Measurements from ENCODE around the gene S100A5. TPM values are rescaled to one million over a fixed set of nuclear protein-coding genes. Genes with fewer than 3 reads are reported as not detected.
A peak's percentile ranks its signal among the peaks of the same experiment; 100 is the strongest.
"Not testable (repeated sequence)": the region's sequence is repeated elsewhere in the genome, so short reads cannot be mapped to it uniquely, and the experiment has no call there.

S100A5 gene, protein sequence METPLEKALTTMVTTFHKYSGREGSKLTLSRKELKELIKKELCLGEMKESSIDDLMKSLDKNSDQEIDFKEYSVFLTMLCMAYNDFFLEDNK
- under 1 TPM in 1 of 4 donors, not detected in 3; 0.18 TPM for polyA plus RNA-seq
- long read RNA-seq, donor 1: 0 reads
- long read RNA-seq, donor 2: 0 reads
- long read RNA-seq, donor 3: 0 reads
- long read RNA-seq, donor 4: 0 reads
- long read RNA-seq, donor 5: 0 reads
- long read RNA-seq, donor 6: 0 reads
- long read RNA-seq, donor 7: 0 reads
- long read RNA-seq, donor 8: 0 reads
- long read RNA-seq, donor 9: 0 reads
- long read RNA-seq, donor 10: 0 reads

DNA sequence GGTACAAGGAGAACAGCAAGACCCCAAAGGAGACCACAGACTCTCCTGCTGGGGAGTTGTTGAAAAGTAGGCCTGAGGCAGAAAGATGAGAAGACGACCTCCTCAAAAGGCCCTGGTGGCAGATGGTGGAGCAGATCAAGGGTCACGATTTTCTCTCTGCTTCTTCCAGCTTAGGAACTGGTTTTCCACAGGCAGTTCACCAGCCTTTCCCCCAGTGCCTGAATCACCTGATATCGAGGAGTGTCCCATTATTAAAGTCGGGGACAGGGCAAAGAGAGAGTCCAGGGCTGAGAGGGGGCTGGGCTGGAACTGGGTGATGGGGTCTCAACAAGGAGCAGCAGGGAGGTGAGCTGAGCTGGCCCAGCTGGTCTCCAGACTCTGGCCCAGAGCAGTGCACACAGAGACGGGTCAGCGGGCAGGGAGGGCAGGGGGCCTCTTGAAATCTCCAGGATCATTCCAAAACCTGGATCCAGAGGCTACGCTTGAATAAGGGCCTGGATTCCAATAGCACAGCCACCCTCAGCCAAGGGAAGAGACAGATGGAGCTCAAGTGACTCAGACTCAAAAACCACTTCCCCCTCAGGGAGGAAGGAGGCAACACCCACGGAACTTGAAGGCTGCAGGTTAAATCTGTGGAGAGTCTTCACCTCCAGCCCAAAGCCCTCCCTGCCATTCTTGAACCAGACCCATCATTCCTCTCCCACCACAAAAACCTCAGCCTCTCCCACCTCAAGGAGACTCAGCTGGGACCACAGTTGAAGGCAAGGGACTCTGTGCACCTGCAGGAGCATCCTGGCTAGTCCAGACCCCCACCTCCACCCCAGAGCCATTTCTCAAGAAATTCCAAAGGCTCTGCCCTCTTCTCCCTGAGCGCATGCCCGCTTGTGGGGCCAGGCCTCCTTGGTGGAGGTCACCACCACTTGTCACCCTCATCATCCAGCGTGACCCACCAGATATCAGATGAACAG, at the start of gene S100A5:
Gene S100A5 (minus strand): TSS at position 541 of the 968 bp plus-strand sequence. CDS start 743 bp downstream, outside the sequence.
- Histone ChIP-seq H3K4me1 (ENCODE audit: control insufficient read depth in 3 of 3, insufficient read depth in 2 of 3, low read depth in 1 of 3, low read length in 2 of 3) (peaks cover 4 to 37% (median 17%) of the 10 kb centered on the region in 3 donors), H3K36me3 (ENCODE audit: control insufficient read depth in 3 of 3, insufficient read depth in 2 of 3, low read depth in 1 of 3, low read length in 3 of 3) (no peaks in the 10 kb centered on the region), H3K4me3 (ENCODE audit: low read depth in 1 of 3, low read length in 3 of 3) (no peak within 1 kb of the TSS), H3K27me3 (ENCODE audit: control insufficient read depth in 3 of 3, insufficient read depth in 3 of 3, low read length in 3 of 3) (no peaks in the 10 kb centered on the region), H3K27ac (ENCODE audit: low read depth in 1 of 3, low read length in 2 of 3) (peak within 1 kb of the TSS in 1 of 3 donors; percentile 46), H3K9me3 (ENCODE audit: control insufficient read depth in 2 of 2, insufficient read depth in 1 of 2, low read depth in 1 of 2, low read length in 1 of 2) (no peaks in the 10 kb centered on the region)
- DNase-seq (peak in 1 of 2 donors; percentile 54), FAIRE-seq (no peak)
- 53 to 68% (median 59%) methylated on average over 11 of the region's 11 CpGs for WGBS, 3 donors

DNA sequence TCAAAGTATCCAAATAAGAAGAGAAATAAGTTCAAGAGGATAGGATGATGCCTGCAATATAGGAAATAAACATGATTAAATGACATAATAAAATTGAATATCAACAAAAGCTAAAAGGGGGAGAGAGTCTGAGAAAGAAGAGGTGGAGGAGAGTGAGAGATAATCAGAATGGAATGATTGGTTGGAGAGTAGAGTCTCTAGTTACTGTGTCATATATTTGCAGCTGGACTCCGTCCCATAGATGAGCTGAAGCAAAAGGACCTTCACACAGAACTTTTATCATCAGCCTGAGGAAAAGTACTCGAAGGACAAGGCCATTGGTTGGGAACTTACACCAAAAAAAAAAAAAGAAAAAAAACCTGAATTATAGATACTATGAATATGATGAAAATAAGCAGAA, 47.7 kb upstream of the S100A5 start:
- H3K4me3 ChIP-seq (ENCODE audit: low read depth in 1 of 3, low read length in 3 of 3): no peak overlapping the region
- WGBS, 3 donors: 71 to 79% (median 77%) methylated on average over 2 of the region's 2 CpGs
- no peaks in the 10 kb centered on the region for H3K4me1 ChIP-seq (ENCODE audit: control insufficient read depth in 3 of 3, insufficient read depth in 2 of 3, low read depth in 1 of 3, low read length in 2 of 3)
- FAIRE-seq (no peak), DNase-seq (no peak)
- no peaks in the 10 kb centered on the region for H3K27me3 ChIP-seq (ENCODE audit: control insufficient read depth in 3 of 3, insufficient read depth in 3 of 3, low read length in 3 of 3)
- H3K9me3 ChIP-seq (ENCODE audit: control insufficient read depth in 2 of 2, insufficient read depth in 1 of 2, low read depth in 1 of 2, low read length in 1 of 2): no peaks in the 10 kb centered on the region
- H3K27ac ChIP-seq (ENCODE audit: low read depth in 1 of 3, low read length in 2 of 3): no peak overlapping the region
- no peaks in the 10 kb centered on the region for H3K36me3 ChIP-seq (ENCODE audit: control insufficient read depth in 3 of 3, insufficient read depth in 2 of 3, low read depth in 1 of 3, low read length in 3 of 3)

DNA sequence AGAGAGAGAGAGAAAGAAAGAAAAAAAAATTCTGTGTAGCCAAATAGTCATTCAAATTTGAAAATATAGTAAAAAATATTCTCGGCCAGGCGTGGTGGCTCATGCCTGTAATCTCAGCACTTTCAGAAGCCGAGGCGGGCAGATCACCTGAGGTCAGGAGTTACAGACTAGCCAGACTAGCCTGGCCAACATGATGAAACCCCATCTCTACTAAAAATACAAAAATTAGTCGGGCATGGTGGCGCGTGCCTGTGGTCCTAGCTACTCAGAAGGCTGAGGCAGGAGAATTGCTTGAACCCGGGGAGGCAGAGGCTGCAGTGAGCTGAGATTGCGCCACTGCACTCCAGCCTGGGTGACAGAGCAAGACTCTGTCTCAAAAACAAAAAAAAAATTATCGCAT, 47.3 kb upstream of the S100A5 start:
- WGBS, 3 donors: 93 to 97% (median 96%) methylated on average over 10 of the region's 10 CpGs

DNA sequence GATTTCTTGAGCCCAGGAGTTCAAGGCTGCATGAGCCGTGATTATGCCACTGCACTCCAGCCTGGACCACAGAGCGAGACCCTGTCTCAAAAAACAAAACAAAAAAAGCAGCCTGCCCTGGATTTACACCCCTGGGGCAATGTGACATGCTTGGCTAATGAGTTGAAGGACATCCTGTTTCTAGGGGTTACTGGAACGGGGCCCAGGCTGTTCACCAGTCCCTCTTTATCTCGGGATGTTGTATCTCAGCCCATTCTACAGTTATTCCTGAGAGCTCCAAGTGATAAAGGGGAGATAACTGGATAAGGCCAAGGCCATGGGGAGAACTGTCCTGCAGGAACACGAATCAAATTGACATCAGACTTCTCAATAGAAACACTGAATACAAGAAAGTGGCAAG, 46.6 kb upstream of the S100A5 start:
- no peaks in the 10 kb centered on the region for H3K9me3 ChIP-seq (ENCODE audit: control insufficient read depth in 2 of 2, insufficient read depth in 1 of 2, low read depth in 1 of 2, low read length in 1 of 2)
- no peak for FAIRE-seq
- no peaks in the 10 kb centered on the region for H3K36me3 ChIP-seq (ENCODE audit: control insufficient read depth in 3 of 3, insufficient read depth in 2 of 3, low read depth in 1 of 3, low read length in 3 of 3)
- H3K4me3 ChIP-seq (ENCODE audit: low read depth in 1 of 3, low read length in 3 of 3): no peak overlapping the region
- no peaks in the 10 kb centered on the region for H3K27me3 ChIP-seq (ENCODE audit: control insufficient read depth in 3 of 3, insufficient read depth in 3 of 3, low read length in 3 of 3)
- no peak for DNase-seq
- no peak overlapping the region for H3K27ac ChIP-seq (ENCODE audit: low read depth in 1 of 3, low read length in 2 of 3)
- WGBS, 3 donors: 48 to 61% (median 56%) methylated on average over 5 of the region's 5 CpGs
- no peaks in the 10 kb centered on the region for H3K4me1 ChIP-seq (ENCODE audit: control insufficient read depth in 3 of 3, insufficient read depth in 2 of 3, low read depth in 1 of 3, low read length in 2 of 3)

More for the DNA sequence above, 47.3 kb upstream of the S100A5 start:
- not testable (repeated sequence) for H3K27ac ChIP-seq (ENCODE audit: low read depth in 1 of 3, low read length in 2 of 3); DNase-seq; H3K27me3 ChIP-seq (ENCODE audit: control insufficient read depth in 3 of 3, insufficient read depth in 3 of 3, low read length in 3 of 3); FAIRE-seq; H3K36me3 ChIP-seq (ENCODE audit: control insufficient read depth in 3 of 3, insufficient read depth in 2 of 3, low read depth in 1 of 3, low read length in 3 of 3); H3K4me1 ChIP-seq (ENCODE audit: control insufficient read depth in 3 of 3, insufficient read depth in 2 of 3, low read depth in 1 of 3, low read length in 2 of 3); H3K4me3 ChIP-seq (ENCODE audit: low read depth in 1 of 3, low read length in 3 of 3); H3K9me3 ChIP-seq (ENCODE audit: control insufficient read depth in 2 of 2, insufficient read depth in 1 of 2, low read depth in 1 of 2, low read length in 1 of 2)

DNA sequence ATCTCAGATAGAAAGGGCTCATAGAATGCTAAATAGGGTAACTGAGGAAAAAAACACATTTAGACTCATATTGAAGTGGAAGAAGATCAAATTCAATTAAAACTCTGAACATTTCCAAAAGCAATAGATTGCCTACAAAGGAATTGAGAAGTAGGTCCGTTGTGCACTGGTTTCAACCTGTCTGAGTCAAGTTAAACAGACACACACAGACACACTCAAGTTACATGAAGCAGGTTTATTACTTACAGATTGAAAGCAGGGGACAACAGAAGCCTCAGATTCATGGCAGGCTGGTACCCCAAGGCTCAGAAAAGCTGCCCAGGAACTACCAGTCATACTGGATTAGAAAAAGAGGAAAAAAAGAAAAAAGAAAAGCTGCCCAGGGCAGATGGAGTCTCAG, 45.6 kb upstream of the S100A5 start:
- Histone ChIP-seq H3K27me3 (ENCODE audit: control insufficient read depth in 3 of 3, insufficient read depth in 3 of 3, low read length in 3 of 3) (no peaks in the 10 kb centered on the region), H3K27ac (ENCODE audit: low read depth in 1 of 3, low read length in 2 of 3) (no peak overlapping the region), H3K4me1 (ENCODE audit: control insufficient read depth in 3 of 3, insufficient read depth in 2 of 3, low read depth in 1 of 3, low read length in 2 of 3) (no peaks in the 10 kb centered on the region), H3K4me3 (ENCODE audit: low read depth in 1 of 3, low read length in 3 of 3) (no peak overlapping the region), H3K36me3 (ENCODE audit: control insufficient read depth in 3 of 3, insufficient read depth in 2 of 3, low read depth in 1 of 3, low read length in 3 of 3) (no peaks in the 10 kb centered on the region), H3K9me3 (ENCODE audit: control insufficient read depth in 2 of 2, insufficient read depth in 1 of 2, low read depth in 1 of 2, low read length in 1 of 2) (no peaks in the 10 kb centered on the region)
- WGBS, 3 donors: 48 to 54% (median 52%) methylated on average over 1 of the region's 1 CpG
- DNase-seq (no peak), FAIRE-seq (no peak)

DNA sequence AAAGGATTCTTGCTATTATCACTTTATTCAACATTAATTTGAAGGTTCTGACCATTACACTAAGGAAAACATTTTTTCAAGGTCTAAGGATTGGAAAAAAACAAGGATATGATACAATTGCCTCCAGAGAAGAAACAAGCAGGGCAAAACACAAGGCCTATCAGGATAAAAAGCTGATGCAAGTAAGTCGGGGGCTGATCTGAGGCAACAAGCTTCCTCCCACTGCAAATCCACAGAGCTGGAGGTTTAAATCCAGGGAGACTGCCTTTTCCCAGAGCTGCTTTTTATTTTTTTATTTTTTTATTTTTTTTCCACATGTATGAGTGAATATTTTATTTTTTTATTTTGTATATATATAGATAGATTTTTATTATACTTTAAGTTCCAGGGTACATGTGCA, 44.3 kb upstream of the S100A5 start:
- 82 to 97% (median 94%) methylated on average over 1 of the region's 1 CpG for WGBS, 3 donors
- H3K4me1 ChIP-seq (ENCODE audit: control insufficient read depth in 3 of 3, insufficient read depth in 2 of 3, low read depth in 1 of 3, low read length in 2 of 3): no peaks in the 10 kb centered on the region
- H3K9me3 ChIP-seq (ENCODE audit: control insufficient read depth in 2 of 2, insufficient read depth in 1 of 2, low read depth in 1 of 2, low read length in 1 of 2): no peaks in the 10 kb centered on the region
- DNase-seq (no peak), FAIRE-seq (no peak)
- H3K27ac ChIP-seq (ENCODE audit: low read depth in 1 of 3, low read length in 2 of 3): no peak overlapping the region
- no peaks in the 10 kb centered on the region for H3K36me3 ChIP-seq (ENCODE audit: control insufficient read depth in 3 of 3, insufficient read depth in 2 of 3, low read depth in 1 of 3, low read length in 3 of 3)
- no peak overlapping the region for H3K4me3 ChIP-seq (ENCODE audit: low read depth in 1 of 3, low read length in 3 of 3)
- no peaks in the 10 kb centered on the region for H3K27me3 ChIP-seq (ENCODE audit: control insufficient read depth in 3 of 3, insufficient read depth in 3 of 3, low read length in 3 of 3)

DNA sequence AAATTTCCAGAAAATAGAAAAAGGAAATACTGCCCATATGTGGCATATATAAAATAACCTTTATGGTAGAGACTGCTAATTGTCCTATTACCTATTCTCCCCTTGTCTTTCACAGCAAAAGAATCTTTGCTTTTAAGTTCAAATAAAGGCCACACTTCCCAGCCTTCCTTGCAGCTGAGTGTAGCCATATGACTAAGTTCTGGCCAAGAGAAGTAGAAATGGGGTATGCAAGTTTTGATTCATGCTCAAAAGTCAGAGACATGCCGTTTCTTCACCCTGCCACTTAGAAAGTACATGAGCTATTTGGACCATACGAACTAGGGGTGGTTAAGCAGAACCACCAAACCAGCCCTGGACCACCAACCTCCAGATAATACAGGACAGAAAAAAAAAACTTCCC, 43.2 kb upstream of the S100A5 start:
- FAIRE-seq (no peak), DNase-seq (no peak)
- Histone ChIP-seq H3K9me3 (ENCODE audit: control insufficient read depth in 2 of 2, insufficient read depth in 1 of 2, low read depth in 1 of 2, low read length in 1 of 2) (no peaks in the 10 kb centered on the region), H3K4me3 (ENCODE audit: low read depth in 1 of 3, low read length in 3 of 3) (no peak overlapping the region), H3K27me3 (ENCODE audit: control insufficient read depth in 3 of 3, insufficient read depth in 3 of 3, low read length in 3 of 3) (no peaks in the 10 kb centered on the region), H3K36me3 (ENCODE audit: control insufficient read depth in 3 of 3, insufficient read depth in 2 of 3, low read depth in 1 of 3, low read length in 3 of 3) (no peaks in the 10 kb centered on the region), H3K4me1 (ENCODE audit: control insufficient read depth in 3 of 3, insufficient read depth in 2 of 3, low read depth in 1 of 3, low read length in 2 of 3) (no peaks in the 10 kb centered on the region), H3K27ac (ENCODE audit: low read depth in 1 of 3, low read length in 2 of 3) (no peak overlapping the region)
- 74 to 91% (median 78%) methylated on average over 2 of the region's 2 CpGs for WGBS, 3 donors

DNA sequence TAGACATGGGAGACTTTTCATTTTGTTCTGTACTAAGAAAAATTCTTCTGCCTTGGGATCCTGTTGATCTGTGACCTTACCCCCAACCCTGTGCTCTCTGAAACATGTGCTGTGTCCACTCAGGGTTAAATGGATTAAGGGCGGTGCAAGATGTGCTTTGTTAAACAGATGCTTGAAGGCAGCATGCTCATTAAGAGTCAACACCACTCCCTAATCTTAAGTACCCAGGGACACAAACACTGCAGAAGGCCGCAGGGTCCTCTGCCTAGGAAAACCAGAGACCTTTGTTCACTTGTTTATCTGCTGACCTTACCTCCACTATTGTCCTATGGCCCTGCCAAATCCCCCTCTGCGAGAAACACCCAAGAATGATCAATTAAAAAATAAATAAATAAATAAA, 42.8 kb upstream of the S100A5 start:
- DNase-seq; H3K27me3 ChIP-seq (ENCODE audit: control insufficient read depth in 3 of 3, insufficient read depth in 3 of 3, low read length in 3 of 3); H3K36me3 ChIP-seq (ENCODE audit: control insufficient read depth in 3 of 3, insufficient read depth in 2 of 3, low read depth in 1 of 3, low read length in 3 of 3); FAIRE-seq; H3K4me1 ChIP-seq (ENCODE audit: control insufficient read depth in 3 of 3, insufficient read depth in 2 of 3, low read depth in 1 of 3, low read length in 2 of 3); H3K27ac ChIP-seq (ENCODE audit: low read depth in 1 of 3, low read length in 2 of 3); H3K4me3 ChIP-seq (ENCODE audit: low read depth in 1 of 3, low read length in 3 of 3); H3K9me3 ChIP-seq (ENCODE audit: control insufficient read depth in 2 of 2, insufficient read depth in 1 of 2, low read depth in 1 of 2, low read length in 1 of 2): not testable (repeated sequence)
- 52 to 75% (median 74%) methylated on average over 2 to 3 of the region's 3 CpGs for WGBS, 3 donors
